ENCODE data around the gene TSEN54.

TSEN54 gene

GRCh38 chr17:75558666-75559530 is 42.6 kb downstream of the TSEN54 start:
- H3K9ac ChIP-seq: no peak overlapping the region

GRCh38 chr17:75559958-75560533 is 43.7 kb downstream of the TSEN54 start:
- Histone ChIP-seq H3K27me3 (ENCODE audit: control insufficient read depth, insufficient read depth, low read length) (no peaks in the 10 kb centered on the region), H3K79me2 (peaks cover 2% of the 10 kb centered on the region), H3K4me1 (peaks cover 9% of the 10 kb centered on the region), H3K9ac (no peak overlapping the region), H3K4me3 (ENCODE audit: low read depth, low read length) (no peak overlapping the region), H2AFZ (no peak overlapping the region), H3K27ac (no peak overlapping the region), H3K36me3 (ENCODE audit: control insufficient read depth, insufficient read depth, low read length) (no peaks in the 10 kb centered on the region), H3K9me3 (ENCODE audit: control insufficient read depth, low read length) (no peaks in the 10 kb centered on the region), H3K4me2 (ENCODE audit: low read length) (no peak overlapping the region)
- TF ChIP-seq CTCF (IDR thresholded peaks at IDR 0.05): no peak

More at GRCh38 chr17:75558666-75559530, 42.6 kb downstream of the TSEN54 start:
- Histone ChIP-seq H3K27ac (no peak overlapping the region), H3K27me3 (ENCODE audit: control insufficient read depth, insufficient read depth, low read length) (no peaks in the 10 kb centered on the region), H3K9me3 (ENCODE audit: control insufficient read depth, low read length) (no peaks in the 10 kb centered on the region), H3K4me3 (ENCODE audit: low read depth, low read length) (no peak overlapping the region), H3K4me2 (ENCODE audit: low read length) (no peak overlapping the region), H3K36me3 (ENCODE audit: control insufficient read depth, insufficient read depth, low read length) (no peaks in the 10 kb centered on the region), H3K4me1 (peaks cover 9% of the 10 kb centered on the region), H3K79me2 (peaks cover 4% of the 10 kb centered on the region), H2AFZ (no peak overlapping the region)
- TF ChIP-seq CTCF (IDR thresholded peaks at IDR 0.05): no peak

- TF ChIP-seq CTCF (IDR thresholded peaks at IDR 0.05): no peak
- no peak overlapping the region for H2AFZ ChIP-seq
- H3K36me3 ChIP-seq (ENCODE audit: control insufficient read depth, insufficient read depth, low read length): no peaks in the 10 kb centered on the region
Measured at GRCh38 chr17:75561927-75562603, 45.7 kb downstream of the TSEN54 start.

GRCh38 chr17:75563063-75563758 is 46.9 kb downstream of the TSEN54 start:
- Histone ChIP-seq H3K27me3 (ENCODE audit: control insufficient read depth, insufficient read depth, low read length) (no peaks in the 10 kb centered on the region), H3K4me2 (ENCODE audit: low read length) (no peak overlapping the region), H3K9me3 (ENCODE audit: control insufficient read depth, low read length) (no peaks in the 10 kb centered on the region), H3K9ac (no peak overlapping the region), H2AFZ (no peak overlapping the region), H3K4me3 (ENCODE audit: low read depth, low read length) (no peak overlapping the region), H3K79me2 (no peaks in the 10 kb centered on the region), H3K36me3 (ENCODE audit: control insufficient read depth, insufficient read depth, low read length) (no peaks in the 10 kb centered on the region), H3K27ac (no peak overlapping the region), H3K4me1 (no peaks in the 10 kb centered on the region)
- no peak for TF ChIP-seq CTCF (IDR thresholded peaks at IDR 0.05)

More at GRCh38 chr17:75561927-75562603, 45.7 kb downstream of the TSEN54 start:
- Histone ChIP-seq H3K4me3 (ENCODE audit: low read depth, low read length) (no peak overlapping the region), H3K9me3 (ENCODE audit: control insufficient read depth, low read length) (no peaks in the 10 kb centered on the region), H3K4me2 (ENCODE audit: low read length) (no peak overlapping the region), H3K27ac (no peak overlapping the region), H3K9ac (no peak overlapping the region), H3K27me3 (ENCODE audit: control insufficient read depth, insufficient read depth, low read length) (no peaks in the 10 kb centered on the region), H3K79me2 (no peaks in the 10 kb centered on the region), H3K4me1 (peaks cover 8% of the 10 kb centered on the region)
